ENCODE measurements around the gene FAM13B. TPM values are rescaled to one million over a fixed set of nuclear protein-coding genes. Genes with fewer than 3 reads are reported as not detected.

The FAM13B gene
- total and polyA plus RNA-seq, 9 of the 15 experiments (the other 6 are each of a cell fraction or from before 2014, with no cell fraction given) = 2.3 to 21.6 (median 14.1) TPM

DNA sequence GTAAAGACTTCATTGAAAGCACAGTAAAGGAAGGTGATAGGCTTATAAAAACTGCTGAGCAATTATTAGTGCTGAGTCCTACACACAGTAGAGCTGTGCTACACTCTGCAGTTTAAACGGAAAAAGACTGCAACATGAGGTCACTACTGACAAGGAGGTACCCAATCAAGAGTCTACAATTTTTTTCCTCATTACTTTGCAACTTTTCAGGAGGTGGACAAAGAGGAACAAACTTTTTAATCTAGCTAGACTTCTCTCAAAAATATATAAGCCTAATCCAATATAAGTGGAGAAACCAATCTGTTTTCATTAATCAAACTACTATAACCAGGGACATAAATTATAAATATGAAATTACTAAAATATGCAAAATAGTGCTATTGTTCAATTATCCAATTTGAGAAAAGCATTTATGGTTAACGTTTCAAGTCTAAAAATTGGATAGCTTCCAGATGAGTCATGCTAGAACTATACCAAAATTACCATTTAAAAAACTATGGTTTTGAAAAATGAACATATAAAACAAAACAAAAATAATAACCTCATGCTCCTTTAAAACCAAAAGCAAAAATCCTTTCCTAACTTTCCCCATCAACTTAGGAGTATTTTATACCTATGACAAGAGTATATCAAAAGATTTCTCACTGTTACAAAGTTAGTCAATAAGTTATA lies 37.7 kb downstream of the FAM13B start (continued):
- TF ChIP-seq, protein P1, sequence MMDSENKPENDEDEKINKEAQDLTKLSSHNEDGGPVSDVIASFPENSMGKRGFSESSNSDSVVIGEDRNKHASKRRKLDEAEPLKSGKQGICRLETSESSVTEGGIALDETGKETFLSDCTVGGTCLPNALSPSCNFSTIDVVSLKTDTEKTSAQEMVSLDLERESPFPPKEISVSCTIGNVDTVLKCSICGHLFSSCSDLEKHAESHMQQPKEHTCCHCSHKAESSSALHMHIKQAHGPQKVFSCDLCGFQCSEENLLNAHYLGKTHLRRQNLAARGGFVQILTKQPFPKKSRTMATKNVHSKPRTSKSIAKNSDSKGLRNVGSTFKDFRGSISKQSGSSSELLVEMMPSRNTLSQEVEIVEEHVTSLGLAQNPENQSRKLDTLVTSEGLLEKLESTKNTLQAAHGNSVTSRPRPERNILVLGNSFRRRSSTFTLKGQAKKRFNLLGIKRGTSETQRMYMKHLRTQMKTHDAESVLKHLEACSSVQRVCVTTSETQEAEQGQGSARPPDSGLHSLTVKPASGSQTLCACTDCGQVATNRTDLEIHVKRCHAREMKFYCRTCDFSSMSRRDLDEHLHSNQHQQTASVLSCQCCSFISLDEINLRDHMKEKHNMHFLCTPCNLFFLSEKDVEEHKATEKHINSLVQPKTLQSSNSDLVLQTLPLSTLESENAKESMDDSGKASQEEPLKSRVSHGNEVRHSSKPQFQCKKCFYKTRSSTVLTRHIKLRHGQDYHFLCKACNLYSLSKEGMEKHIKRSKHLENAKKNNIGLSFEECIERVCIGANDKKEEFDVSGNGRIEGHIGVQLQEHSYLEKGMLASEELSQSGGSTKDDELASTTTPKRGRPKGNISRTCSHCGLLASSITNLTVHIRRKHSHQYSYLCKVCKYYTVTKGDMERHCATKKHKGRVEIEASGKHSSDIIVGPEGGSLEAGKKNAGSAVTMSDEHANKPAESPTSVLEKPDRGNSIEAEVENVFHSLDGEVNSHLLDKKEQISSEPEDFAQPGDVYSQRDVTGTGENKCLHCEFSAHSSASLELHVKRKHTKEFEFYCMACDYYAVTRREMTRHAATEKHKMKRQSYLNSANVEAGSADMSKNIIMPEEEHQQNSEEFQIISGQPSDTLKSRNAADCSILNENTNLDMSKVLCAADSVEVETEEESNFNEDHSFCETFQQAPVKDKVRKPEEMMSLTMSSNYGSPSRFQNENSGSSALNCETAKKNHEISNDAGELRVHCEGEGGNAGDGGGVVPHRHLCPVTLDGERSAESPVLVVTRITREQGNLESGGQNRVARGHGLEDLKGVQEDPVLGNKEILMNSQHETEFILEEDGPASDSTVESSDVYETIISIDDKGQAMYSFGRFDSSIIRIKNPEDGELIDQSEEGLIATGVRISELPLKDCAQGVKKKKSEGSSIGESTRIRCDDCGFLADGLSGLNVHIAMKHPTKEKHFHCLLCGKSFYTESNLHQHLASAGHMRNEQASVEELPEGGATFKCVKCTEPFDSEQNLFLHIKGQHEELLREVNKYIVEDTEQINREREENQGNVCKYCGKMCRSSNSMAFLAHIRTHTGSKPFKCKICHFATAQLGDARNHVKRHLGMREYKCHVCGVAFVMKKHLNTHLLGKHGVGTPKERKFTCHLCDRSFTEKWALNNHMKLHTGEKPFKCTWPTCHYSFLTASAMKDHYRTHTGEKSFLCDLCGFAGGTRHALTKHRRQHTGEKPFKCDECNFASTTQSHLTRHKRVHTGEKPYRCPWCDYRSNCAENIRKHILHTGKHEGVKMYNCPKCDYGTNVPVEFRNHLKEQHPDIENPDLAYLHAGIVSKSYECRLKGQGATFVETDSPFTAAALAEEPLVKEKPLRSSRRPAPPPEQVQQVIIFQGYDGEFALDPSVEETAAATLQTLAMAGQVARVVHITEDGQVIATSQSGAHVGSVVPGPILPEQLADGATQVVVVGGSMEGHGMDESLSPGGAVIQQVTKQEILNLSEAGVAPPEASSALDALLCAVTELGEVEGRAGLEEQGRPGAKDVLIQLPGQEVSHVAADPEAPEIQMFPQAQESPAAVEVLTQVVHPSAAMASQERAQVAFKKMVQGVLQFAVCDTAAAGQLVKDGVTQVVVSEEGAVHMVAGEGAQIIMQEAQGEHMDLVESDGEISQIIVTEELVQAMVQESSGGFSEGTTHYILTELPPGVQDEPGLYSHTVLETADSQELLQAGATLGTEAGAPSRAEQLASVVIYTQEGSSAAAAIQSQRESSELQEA (IDR thresholded peaks at IDR 0.05; ENCODE audit: low read depth) = no peak
- TF ChIP-seq MCM2 (IDR thresholded peaks at IDR 0.05; ENCODE audit: low read depth) = no peak
- TF ChIP-seq, protein P2, sequence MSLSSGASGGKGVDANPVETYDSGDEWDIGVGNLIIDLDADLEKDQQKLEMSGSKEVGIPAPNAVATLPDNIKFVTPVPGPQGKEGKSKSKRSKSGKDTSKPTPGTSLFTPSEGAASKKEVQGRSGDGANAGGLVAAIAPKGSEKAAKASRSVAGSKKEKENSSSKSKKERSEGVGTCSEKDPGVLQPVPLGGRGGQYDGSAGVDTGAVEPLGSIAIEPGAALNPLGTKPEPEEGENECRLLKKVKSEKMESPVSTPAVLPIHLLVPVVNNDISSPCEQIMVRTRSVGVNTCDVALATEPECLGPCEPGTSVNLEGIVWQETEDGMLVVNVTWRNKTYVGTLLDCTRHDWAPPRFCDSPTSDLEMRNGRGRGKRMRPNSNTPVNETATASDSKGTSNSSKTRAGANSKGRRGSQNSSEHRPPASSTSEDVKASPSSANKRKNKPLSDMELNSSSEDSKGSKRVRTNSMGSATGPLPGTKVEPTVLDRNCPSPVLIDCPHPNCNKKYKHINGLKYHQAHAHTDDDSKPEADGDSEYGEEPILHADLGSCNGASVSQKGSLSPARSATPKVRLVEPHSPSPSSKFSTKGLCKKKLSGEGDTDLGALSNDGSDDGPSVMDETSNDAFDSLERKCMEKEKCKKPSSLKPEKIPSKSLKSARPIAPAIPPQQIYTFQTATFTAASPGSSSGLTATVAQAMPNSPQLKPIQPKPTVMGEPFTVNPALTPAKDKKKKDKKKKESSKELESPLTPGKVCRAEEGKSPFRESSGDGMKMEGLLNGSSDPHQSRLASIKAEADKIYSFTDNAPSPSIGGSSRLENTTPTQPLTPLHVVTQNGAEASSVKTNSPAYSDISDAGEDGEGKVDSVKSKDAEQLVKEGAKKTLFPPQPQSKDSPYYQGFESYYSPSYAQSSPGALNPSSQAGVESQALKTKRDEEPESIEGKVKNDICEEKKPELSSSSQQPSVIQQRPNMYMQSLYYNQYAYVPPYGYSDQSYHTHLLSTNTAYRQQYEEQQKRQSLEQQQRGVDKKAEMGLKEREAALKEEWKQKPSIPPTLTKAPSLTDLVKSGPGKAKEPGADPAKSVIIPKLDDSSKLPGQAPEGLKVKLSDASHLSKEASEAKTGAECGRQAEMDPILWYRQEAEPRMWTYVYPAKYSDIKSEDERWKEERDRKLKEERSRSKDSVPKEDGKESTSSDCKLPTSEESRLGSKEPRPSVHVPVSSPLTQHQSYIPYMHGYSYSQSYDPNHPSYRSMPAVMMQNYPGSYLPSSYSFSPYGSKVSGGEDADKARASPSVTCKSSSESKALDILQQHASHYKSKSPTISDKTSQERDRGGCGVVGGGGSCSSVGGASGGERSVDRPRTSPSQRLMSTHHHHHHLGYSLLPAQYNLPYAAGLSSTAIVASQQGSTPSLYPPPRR (CRISPR knock-in tag; IDR thresholded peaks at IDR 0.05; ENCODE audit: borderline replicate concordance) = no peak
- TF ChIP-seq RBM15 (IDR thresholded peaks at IDR 0.05; ENCODE audit: insufficient read depth, low read length) = no peak
- no peak for TF ChIP-seq ZNF780A (CRISPR knock-in tag; IDR thresholded peaks at IDR 0.05)
- TF ChIP-seq E2F8 (IDR thresholded peaks at IDR 0.05; ENCODE audit: low read depth, partially characterized antibody) = no peak
- TF ChIP-seq ZNF444 (CRISPR knock-in tag; IDR thresholded peaks at IDR 0.05) = no peak
- TF ChIP-seq ETS1 (conservative IDR thresholded peaks at IDR 0.05; ENCODE audit: control insufficient read depth, low read depth, low read length) = no peak
- TF ChIP-seq ZNF212 (CRISPR knock-in tag; IDR thresholded peaks at IDR 0.05) = no peak
